Endothelial cell of umbilical vein (primary cell): ENCODE data around the gene CYFIP1. TPM values are rescaled to one million over a fixed set of nuclear protein-coding genes. Genes with fewer than 3 reads are reported as not detected.

Experiments used
- BruUV-seq: library from RNA; stranded (reverse); fragments of 400-500 nt; replicated peaks from 2 replicates; lab custom pipeline; 2021; lab: Mats Ljungman, UMichigan
- CTCF ChIA-PET: fragments of 300-600, 350-600 bp; sonication (Branson Sonifier 250); formaldehyde crosslinking; loops from one replicate; lab custom pipeline; 2021; ENCODE audit warnings: antibody characterized with exemption, inconsistent platforms; lab: Charles Lee
- POLR2A ChIA-PET: fragments of 300-600, 350-600 bp; sonication (Branson Sonifier 250); formaldehyde crosslinking; loops from one replicate; lab custom pipeline; 2021; ENCODE audit warnings: antibody characterized with exemption, inconsistent platforms; lab: Charles Lee
- DNase-seq: peaks from one replicate; pipeline ENCODE4 v3.0.0-alpha.2; 2011; ENCODE audit warnings: low read depth, low spot score
- FAIRE-seq: peaks from 2 replicates; lab custom pipeline; 2011; peaks lifted over from hg19 to GRCh38; lab: Jason Lieb, UNC
- H2AFZ ChIP-seq: 2 replicates; pipeline ENCODE4 v1.6.0; 2012; ENCODE audit warnings: low read depth, low read length, control low read depth, inconsistent platforms
- H3K27ac ChIP-seq: 2 replicates; pipeline ENCODE4 v1.5.1; 2011; ENCODE audit warnings: low read depth, mild to moderate bottlenecking, control low read depth, low read length, moderate library complexity; ENCODE audit not compliant: insufficient read depth
- H3K27me3 ChIP-seq, 2 experiments: 2 replicates each; pipeline versions ENCODE4 v1.6.0 to v1.6.1; 2011; ENCODE audit warnings: low read length in 2 of 2, mixed read lengths in 1 of 2; ENCODE audit not compliant: control insufficient read depth in 2 of 2, insufficient read depth in 2 of 2
- H3K36me3 ChIP-seq, 2 experiments: 2 replicates in 1 of 2; 3 replicates in 1 of 2; pipeline ENCODE4 v1.5.1; 2011; ENCODE audit warnings: low read length in 2 of 2, mild to moderate bottlenecking in 1 of 2, moderate library complexity in 1 of 2; ENCODE audit not compliant: control insufficient read depth in 2 of 2, insufficient read depth in 2 of 2; ENCODE audit errors: extremely low read depth in 1 of 2
- H3K4me1 ChIP-seq: 3 replicates; pipeline ENCODE4 v1.5.1; 2011; ENCODE audit warnings: mild to moderate bottlenecking, low read length; ENCODE audit not compliant: control insufficient read depth, insufficient read depth; ENCODE audit errors: extremely low read depth
- H3K4me2 ChIP-seq: 2 replicates; pipeline ENCODE4 v1.6.1; 2011; ENCODE audit warnings: low read length, control low read depth, mixed read lengths; ENCODE audit not compliant: insufficient read depth
- H3K4me3 ChIP-seq, 3 experiments: fragments of 200-600 bp in 1 of 3; sonication (generic), shearing (Covaris generic) in 1 of 3; replicated peaks in 1 of 3; 2 replicates each; pipeline ENCODE4 v1.5.1; 2011 to 2016; ENCODE audit warnings: control low read depth in 3 of 3, low read length in 3 of 3, mild to moderate bottlenecking in 2 of 3, inconsistent platforms in 1 of 3, low read depth in 1 of 3, moderate library complexity in 1 of 3; ENCODE audit not compliant: insufficient read depth in 1 of 3
- H3K79me2 ChIP-seq: 2 replicates; pipeline ENCODE4 v1.6.0; 2012; ENCODE audit warnings: low read length, inconsistent platforms; ENCODE audit not compliant: control insufficient read depth, insufficient read depth
- H3K9ac ChIP-seq: replicated peaks from 2 replicates; pipeline ENCODE3; 2011; ENCODE audit warnings: low read length, control low read depth; ENCODE audit not compliant: insufficient read depth; ENCODE audit errors: extremely low read depth
- H3K9me1 ChIP-seq: replicated peaks from 3 replicates; pipeline ENCODE4 v1.6.0; 2011; ENCODE audit warnings: mild to moderate bottlenecking, low read length; ENCODE audit not compliant: control insufficient read depth, insufficient read depth; ENCODE audit errors: extremely low read depth
- H3K9me3 ChIP-seq: replicated peaks from 2 replicates; pipeline ENCODE4 v1.5.1; 2012; ENCODE audit warnings: low read length, inconsistent platforms; ENCODE audit not compliant: control insufficient read depth, insufficient read depth
- H4K20me1 ChIP-seq: replicated peaks from 2 replicates; pipeline ENCODE3; 2011; ENCODE audit warnings: mild to moderate bottlenecking, low read length; ENCODE audit not compliant: control insufficient read depth, insufficient read depth; ENCODE audit errors: extremely low read depth
- EZH2 ChIP-seq: IDR thresholded peaks from 2 replicates; pipeline ENCODE4 v1.6.1; 2012; ENCODE audit warnings: borderline replicate concordance, low read depth, mild to moderate bottlenecking, moderate library complexity, low read length, inconsistent platforms; ENCODE audit not compliant: severe bottlenecking
- FOS ChIP-seq: IDR thresholded peaks from 2 replicates; pipeline ENCODE4 v1.6.1; 2011; ENCODE audit warnings: mild to moderate bottlenecking, low read length, moderate library complexity, borderline replicate concordance; ENCODE audit not compliant: insufficient read depth
- GATA2 ChIP-seq: IDR thresholded peaks from 2 replicates; pipeline ENCODE4 v1.7.0; 2011; ENCODE audit warnings: low read depth, mild to moderate bottlenecking, moderate library complexity, mixed read lengths, low read length; ENCODE audit not compliant: insufficient read length, insufficient read depth
- JUN ChIP-seq: IDR thresholded peaks from 2 replicates; pipeline ENCODE4 v1.6.1; 2011; ENCODE audit warnings: borderline replicate concordance, low read depth; ENCODE audit not compliant: insufficient read length, insufficient read depth
- MYC ChIP-seq: IDR thresholded peaks from one replicate; pipeline ENCODE4 v1.6.1; 2011; ENCODE audit warnings: mild to moderate bottlenecking, low read depth, low read length
- POLR2A ChIP-seq: IDR thresholded peaks from 2 replicates; pipeline ENCODE4 v1.6.1; 2012; ENCODE audit warnings: low read depth, mild to moderate bottlenecking, control low read depth, low read length
- POLR2AphosphoS5 ChIP-seq: IDR thresholded peaks from 2 replicates; pipeline ENCODE4 v1.6.1; 2012; ENCODE audit warnings: low read depth, mild to moderate bottlenecking, control low read depth, low read length, moderate library complexity; ENCODE audit not compliant: insufficient read depth
- dilution Hi-C: fragments of 300-500 bp; cut with MboI; formaldehyde crosslinking; loops from one replicate; pipeline ENCODE4 v1.15.0; 2019; ENCODE audit warnings: low sequenced_read_pairs; ENCODE audit not compliant: extremely low pct_ligation_motif_present
- intact Hi-C: fragments of 100-400 bp; cut with micrococcal nuclease; formaldehyde crosslinking; loops from one replicate; pipeline ENCODE4 v1.10.0; 2022
- polyA plus RNA-seq, 4 experiments: library from polyadenylated mRNA; depleted of rRNA in 3 of 4; stranded (reverse) in 3 of 4; unstranded in 1 of 4; fragments of >200 nt; gene quantifications; 2 replicates each; pipeline versions ENCODE4 v1.2.1 to v1.2.3, GENCODE V29; 2011 to 2012; ENCODE audit warnings: missing spikeins in 1 of 4
- total RNA-seq: library from RNA; stranded (reverse); gene quantifications from 2 replicates; pipeline ENCODE4 v1.2.3, GENCODE V29; 2021
- TF ChIP-seq, protein P1 (sequence below), 2 donors: IDR thresholded peaks; 1 replicate in 1 of 2; 2 replicates in 1 of 2; pipeline ENCODE4 v1.5.1; 2011; ENCODE audit warnings: low read length in 2 of 2, mild to moderate bottlenecking in 2 of 2, moderate library complexity in 2 of 2, control low read depth in 1 of 2, inconsistent platforms in 1 of 2, low read depth in 1 of 2; ENCODE audit not compliant: insufficient read depth in 1 of 2; ENCODE audit errors: extremely low read depth in 1 of 2
- TF ChIP-seq, protein P2 (sequence below): IDR thresholded peaks from 2 replicates; pipeline ENCODE4 v1.6.1; 2011; ENCODE audit not compliant: insufficient read depth, insufficient read length

Gene CYFIP1
- total and polyA plus RNA-seq, 2 donors (not counting 3 experiments of a cell fraction or from before 2014, with no cell fraction given), result 81.4 to 158 TPM

DNA sequence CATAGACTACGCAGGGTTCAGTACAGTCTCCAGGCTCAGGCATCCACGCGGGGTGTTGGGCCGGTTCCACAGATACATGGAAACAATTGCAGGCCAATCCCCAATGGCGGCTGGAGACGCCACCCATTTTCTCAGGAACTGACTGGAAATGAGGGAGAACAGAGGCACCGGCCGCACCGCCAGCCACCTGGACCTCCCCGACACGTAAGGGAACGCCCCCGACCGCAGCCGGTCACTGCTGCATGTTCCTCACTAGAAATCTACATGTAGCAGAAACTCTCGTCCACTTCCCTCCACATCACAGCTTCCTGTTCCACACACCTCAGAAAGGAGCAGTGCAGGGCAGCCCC is 29.2 kb downstream of the CYFIP1 start:
- POLR2A ChIA-PET, result no interaction called here
- Histone ChIP-seq H3K9me3 (no peaks in the 10 kb centered on the region), H3K79me2 (peaks cover 68% of the 10 kb centered on the region), H3K4me1 (peaks cover 21% of the 10 kb centered on the region), H3K4me3 (no peak overlapping the region), H3K4me2 (no peak overlapping the region), H3K27ac (no peak overlapping the region), H2AFZ (no peak overlapping the region), H3K36me3 (no peaks in the 10 kb centered on the region), H4K20me1 (no peaks in the 10 kb centered on the region), H3K9ac (no peak overlapping the region), H3K9me1 (no peaks in the 10 kb centered on the region), H3K27me3 (no peaks in the 10 kb centered on the region)
- DNase-seq (no peak), FAIRE-seq (no peak)
- no TSS peak for BruUV-seq
- TF ChIP-seq FOS (no peak), POLR2A (no peak), EZH2 (no peak), MYC (no peak), JUN (no peak), POLR2AphosphoS5 (no peak), GATA2 (no peak)
- TF ChIP-seq, protein P1, sequence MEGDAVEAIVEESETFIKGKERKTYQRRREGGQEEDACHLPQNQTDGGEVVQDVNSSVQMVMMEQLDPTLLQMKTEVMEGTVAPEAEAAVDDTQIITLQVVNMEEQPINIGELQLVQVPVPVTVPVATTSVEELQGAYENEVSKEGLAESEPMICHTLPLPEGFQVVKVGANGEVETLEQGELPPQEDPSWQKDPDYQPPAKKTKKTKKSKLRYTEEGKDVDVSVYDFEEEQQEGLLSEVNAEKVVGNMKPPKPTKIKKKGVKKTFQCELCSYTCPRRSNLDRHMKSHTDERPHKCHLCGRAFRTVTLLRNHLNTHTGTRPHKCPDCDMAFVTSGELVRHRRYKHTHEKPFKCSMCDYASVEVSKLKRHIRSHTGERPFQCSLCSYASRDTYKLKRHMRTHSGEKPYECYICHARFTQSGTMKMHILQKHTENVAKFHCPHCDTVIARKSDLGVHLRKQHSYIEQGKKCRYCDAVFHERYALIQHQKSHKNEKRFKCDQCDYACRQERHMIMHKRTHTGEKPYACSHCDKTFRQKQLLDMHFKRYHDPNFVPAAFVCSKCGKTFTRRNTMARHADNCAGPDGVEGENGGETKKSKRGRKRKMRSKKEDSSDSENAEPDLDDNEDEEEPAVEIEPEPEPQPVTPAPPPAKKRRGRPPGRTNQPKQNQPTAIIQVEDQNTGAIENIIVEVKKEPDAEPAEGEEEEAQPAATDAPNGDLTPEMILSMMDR (IDR thresholded peaks at IDR 0.05; ENCODE audit: extremely low read depth in 1 of 2, insufficient read depth in 1 of 2, low read depth in 1 of 2, low read length in 2 of 2), result no peak
- TF ChIP-seq, protein P2, sequence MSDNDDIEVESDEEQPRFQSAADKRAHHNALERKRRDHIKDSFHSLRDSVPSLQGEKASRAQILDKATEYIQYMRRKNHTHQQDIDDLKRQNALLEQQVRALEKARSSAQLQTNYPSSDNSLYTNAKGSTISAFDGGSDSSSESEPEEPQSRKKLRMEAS, result no peak
- CTCF ChIA-PET, result interaction anchor here (1.2 kb wide), 1 partner anchor 16 kb away, joined by 3 read pairs; no protein-coding TSS in a partner anchor
- dilution Hi-C loops, result no loop called here
- intact Hi-C loops, result no loop called here
